SK-N-SH (cell line): Measurements from ENCODE around the gene EAPP. TPM values are rescaled to one million over a fixed set of nuclear protein-coding genes. Genes with fewer than 3 reads are reported as not detected.
A peak's percentile ranks its signal among the peaks of the same experiment; 100 is the strongest.

Experiments used
- CTCF ChIA-PET: fragments of 300-600, 350-600 bp; formaldehyde crosslinking; extraction: SDS; loops from one replicate; lab custom pipeline; 2021; lab: Yijun Ruan, JAX
- POLR2A ChIA-PET: fragments of 350-600 bp; sonication (Branson Sonifier 250); formaldehyde crosslinking; extraction: SDS; loops from one replicate; lab custom pipeline; 2020; ENCODE audit warnings: antibody characterized with exemption, inconsistent platforms; lab: Yijun Ruan, JAX
- DNase-seq: peaks from one replicate; pipeline ENCODE4 v3.0.0; 2012
- H2AFZ ChIP-seq: fragments of 200-600 bp; sonication (generic); 2 replicates; pipeline ENCODE4 v1.8.1; 2016; ENCODE audit warnings: antibody characterized with exemption, mild to moderate bottlenecking, low read depth
- H3F3A ChIP-seq: fragments of 200-600 bp; sonication (generic); replicated peaks from 2 replicates; pipeline ENCODE3; 2016; ENCODE audit warnings: antibody characterized with exemption, mild to moderate bottlenecking; ENCODE audit not compliant: insufficient read depth
- H3K27ac ChIP-seq, 2 experiments: fragments of 200-500 bp in 1 of 2; fragments of 200-600 bp in 1 of 2; sonication (Bioruptor generic) in 1 of 2; sonication (generic), shearing (Covaris generic) in 1 of 2; 2 replicates each; pipeline versions ENCODE4 v1.5.1 to v1.6.1; 2014 to 2016; ENCODE audit warnings: low read depth in 2 of 2, inconsistent platforms in 1 of 2, low read length in 1 of 2, mild to moderate bottlenecking in 1 of 2, mixed read lengths in 1 of 2
- H3K27me3 ChIP-seq: fragments of 200-600 bp; sonication (generic), shearing (Covaris generic); 2 replicates; pipeline ENCODE4 v1.6.1; 2016; ENCODE audit warnings: mixed run types; ENCODE audit not compliant: insufficient read depth
- H3K36me3 ChIP-seq, 2 experiments: fragments of 200-500 bp in 1 of 2; fragments of 200-600 bp in 1 of 2; sonication (Bioruptor generic) in 1 of 2; sonication (generic) in 1 of 2; replicated peaks in 1 of 2; 2 replicates each; pipeline versions ENCODE3 to v1.5.1; 2014 to 2016; ENCODE audit warnings: low read length in 1 of 2, mild to moderate bottlenecking in 1 of 2; ENCODE audit not compliant: insufficient read depth in 2 of 2, control insufficient read depth in 1 of 2
- H3K4me1 ChIP-seq, 2 experiments: fragments of 200-500 bp in 1 of 2; fragments of 200-600 bp in 1 of 2; sonication (Bioruptor generic) in 1 of 2; sonication (generic), shearing (Covaris generic) in 1 of 2; 2 replicates each; pipeline versions ENCODE4 v1.5.1 to v1.6.1; 2014 to 2016; ENCODE audit warnings: low read depth in 1 of 2, low read length in 1 of 2, mixed run types in 1 of 2; ENCODE audit not compliant: insufficient read depth in 2 of 2, control insufficient read depth in 1 of 2
- H3K4me2 ChIP-seq: fragments of 200-600 bp; sonication (generic), shearing (Covaris generic); 2 replicates; pipeline ENCODE4 v1.6.1; 2017; ENCODE audit warnings: mixed run types
- H3K4me3 ChIP-seq, 2 experiments: fragments of 200-500 bp in 1 of 2; fragments of 200-600 bp in 1 of 2; sonication (Bioruptor generic) in 1 of 2; sonication (generic), shearing (Covaris generic) in 1 of 2; 2 replicates each; pipeline versions ENCODE4 v1.5.1 to v1.8.1; 2014 to 2016; ENCODE audit warnings: low read depth in 2 of 2, inconsistent platforms in 1 of 2, low read length in 1 of 2, mild to moderate bottlenecking in 1 of 2, mixed read lengths in 1 of 2, moderate library complexity in 1 of 2
- H3K79me2 ChIP-seq: fragments of 200-600 bp; sonication (generic); 2 replicates; pipeline ENCODE4 v1.8.1; 2017; ENCODE audit warnings: mild to moderate bottlenecking; ENCODE audit not compliant: insufficient read depth
- H3K9ac ChIP-seq: fragments of 200-600 bp; sonication (generic); 2 replicates; pipeline ENCODE4 v1.6.1; 2017; ENCODE audit warnings: mixed run types
- H3K9me2 ChIP-seq: fragments of 200-600 bp; sonication (generic); 2 replicates; pipeline ENCODE4 v1.6.1; 2017; ENCODE audit warnings: mixed run types
- H3K9me3 ChIP-seq: fragments of 200-600 bp; sonication (generic); 2 replicates; pipeline ENCODE4 v1.6.1; 2017; ENCODE audit warnings: mixed run types, mild to moderate bottlenecking, moderate library complexity
- H4K20me1 ChIP-seq: fragments of 200-600 bp; sonication (generic); 2 replicates; pipeline ENCODE4 v1.6.1; 2017; ENCODE audit warnings: mild to moderate bottlenecking, mixed run types; ENCODE audit not compliant: insufficient read depth
- CHD2 ChIP-seq: fragments of 150-350 bp; IDR thresholded peaks from 2 replicates; pipeline ENCODE4 v1.6.1; 2018; ENCODE audit warnings: low read length; ENCODE audit not compliant: partially characterized antibody
- CTCF ChIP-seq: fragments of 200-600 bp; sonication (generic); IDR thresholded peaks from 2 replicates; pipeline ENCODE4 v1.6.1; 2017; ENCODE audit warnings: antibody characterized with exemption, mild to moderate bottlenecking, moderate library complexity
- ELF1 ChIP-seq: IDR thresholded peaks from 2 replicates; pipeline ENCODE4 v1.4.0; 2012
- FOSL2 ChIP-seq: IDR thresholded peaks from 2 replicates; pipeline ENCODE4 v1.4.0; 2012; ENCODE audit warnings: low read depth, mild to moderate bottlenecking, moderate library complexity, borderline replicate concordance
- GABPA ChIP-seq: IDR thresholded peaks from 2 replicates; pipeline ENCODE4 v1.4.0; 2012; ENCODE audit warnings: low read depth, mild to moderate bottlenecking
- GATA2 ChIP-seq: sonication (generic); formaldehyde crosslinking; IDR thresholded peaks from 2 replicates; pipeline ENCODE4 v1.5.0; 2020; ENCODE audit warnings: mild to moderate bottlenecking, missing genetic modification reagents
- JUND ChIP-seq: IDR thresholded peaks from 2 replicates; pipeline ENCODE4 v1.4.0; 2012
- MXI1 ChIP-seq: IDR thresholded peaks from 2 replicates; pipeline ENCODE4 v1.6.1; 2012; ENCODE audit warnings: mild to moderate bottlenecking, low read depth, low read length, improper control_type of control experiment
- RAD21 ChIP-seq: IDR thresholded peaks from 2 replicates; pipeline ENCODE4 v1.6.1; 2012; ENCODE audit warnings: mild to moderate bottlenecking, low read length
- SMC3 ChIP-seq: IDR thresholded peaks from 2 replicates; pipeline ENCODE4 v1.6.1; 2012; ENCODE audit warnings: low read depth, low read length, improper control_type of control experiment
- TAF1 ChIP-seq: IDR thresholded peaks from 2 replicates; pipeline ENCODE4 v1.6.1; 2012; ENCODE audit warnings: low read depth, mild to moderate bottlenecking, low read length, moderate library complexity, borderline replicate concordance
- TCF12 ChIP-seq: IDR thresholded peaks from 2 replicates; pipeline ENCODE4 v1.4.0; 2012
- TEAD4 ChIP-seq: IDR thresholded peaks from 2 replicates; pipeline ENCODE4 v1.4.0; 2012; ENCODE audit warnings: mild to moderate bottlenecking, borderline replicate concordance; ENCODE audit not compliant: insufficient read depth
- YY1 ChIP-seq: IDR thresholded peaks from 2 replicates; pipeline ENCODE4 v1.4.0; 2012; ENCODE audit warnings: low read depth, mild to moderate bottlenecking
- ZBTB33 ChIP-seq: IDR thresholded peaks from 2 replicates; pipeline ENCODE4 v1.4.0; 2012; ENCODE audit warnings: low read depth, borderline replicate concordance
- WGBS: methylation state at CpG from one replicate; pipeline ENCODE4 v1.1.6; 2017; ENCODE audit warnings: low lambda C conversion rate; 5-methylcytosine and 5-hydroxymethylcytosine counted together
- polyA plus RNA-seq, 3 experiments: library from polyadenylated mRNA; depleted of rRNA; stranded (reverse); fragments of >200 nt; gene quantifications; 2 replicates each; pipeline ENCODE4 v1.2.3, GENCODE V29; 2012
- TF ChIP-seq, protein P1 (sequence below): IDR thresholded peaks from 2 replicates; pipeline ENCODE4; 2012

Gene EAPP
- polyA plus RNA-seq, 1 of the 3 experiments (the other 2 are of a cell fraction): 30.0 TPM

- no peak overlapping the region for H3K9ac ChIP-seq
- H3K9me3 ChIP-seq: no peaks in the 10 kb centered on the region
- 0 out of 2 replicates have a peak, but pooled peaks have one; percentile 39 for TF ChIP-seq JUND
- peak; percentile 60; the same call in 1 of the 2 replicates for TF ChIP-seq FOSL2
- TF ChIP-seq MXI1: no peak
- peaks cover 0 to 28% of the 10 kb centered on the region in 2 experiments; a peak in 2 of 4 replicates for H3K4me1 ChIP-seq
- 0 out of 2 replicates have a peak overlapping the region, but pooled peaks have one; percentile 59 for H2AFZ ChIP-seq
- ChIA-PET CTCF (interaction anchor here (2.3 kb wide), 1 partner anchor 170 kb away, joined by 10 read pairs; no protein-coding TSS in a partner anchor), POLR2A (no interaction called here)
- no peaks in the 10 kb centered on the region for H3K9me2 ChIP-seq
- H3K27me3 ChIP-seq: no peaks in the 10 kb centered on the region
- H3K4me2 ChIP-seq: peak overlapping the region; percentile 12
- peaks cover 24% of the 10 kb centered on the region for H3F3A ChIP-seq
- no peak for DNase-seq
- H3K27ac ChIP-seq: peak overlapping the region in 1 of 2 experiments; percentile 59; a peak in 2 of 4 replicates
- WGBS: 60% methylated on average over 2 of the region's 2 CpGs
- H3K4me3 ChIP-seq: no peak overlapping the region
- H3K36me3 ChIP-seq: no peaks in the 10 kb centered on the region
- H4K20me1 ChIP-seq: no peaks in the 10 kb centered on the region
- H3K79me2 ChIP-seq: no peaks in the 10 kb centered on the region
Measured at GRCh38 chr14:34502001-34502400, 37.5 kb downstream of the EAPP start.

DNA sequence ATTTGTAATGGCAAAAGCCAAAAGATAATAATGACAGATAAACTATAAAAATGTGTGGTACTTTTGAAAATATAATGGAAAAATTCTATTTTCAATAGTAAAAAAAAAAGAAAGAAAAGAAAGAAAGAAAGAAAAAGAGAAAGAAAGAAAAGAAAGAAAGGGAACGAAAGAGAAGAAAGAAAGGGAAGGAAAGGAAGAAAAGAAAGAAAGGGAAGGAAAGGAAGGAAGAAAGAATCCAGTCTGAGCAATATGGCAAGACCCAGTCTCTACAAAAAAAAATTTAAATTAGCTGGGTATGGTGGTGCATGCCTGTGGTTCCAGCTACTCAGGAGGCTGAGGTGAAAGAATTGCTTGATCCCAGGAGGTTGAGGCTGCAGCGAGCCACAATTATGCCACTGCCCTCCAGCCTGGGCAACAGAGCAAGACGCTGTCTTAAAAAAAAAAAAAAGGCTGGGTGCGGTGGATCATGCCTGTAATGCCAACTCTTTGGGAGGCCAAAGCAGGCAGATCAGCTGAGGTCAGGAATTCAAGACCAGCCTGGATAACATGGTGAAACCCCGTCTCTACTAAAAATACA, 38.4 kb downstream of the EAPP start:
- Histone ChIP-seq H3K36me3 (no peaks in the 10 kb centered on the region), H3K4me1 (peaks cover 0 to 28% of the 10 kb centered on the region in 2 experiments; a peak in 2 of 4 replicates), H3K9me2 (no peaks in the 10 kb centered on the region), H3K79me2 (no peaks in the 10 kb centered on the region), H2AFZ (no peak overlapping the region), H3K27me3 (no peaks in the 10 kb centered on the region), H3K9me3 (no peaks in the 10 kb centered on the region), H3K4me3 (no peak overlapping the region), H3F3A (peaks cover 25% of the 10 kb centered on the region), H3K27ac (peak overlapping the region in 1 of 2 experiments; percentile 59; a peak in 1 of 4 replicates), H4K20me1 (no peaks in the 10 kb centered on the region), H3K4me2 (no peak overlapping the region), H3K9ac (no peak overlapping the region)
- WGBS: 96% methylated on average over 5 of the region's 5 CpGs
- ChIA-PET POLR2A (no interaction called here), CTCF (interaction anchor here (2.3 kb wide), 1 partner anchor 169 kb away, joined by 10 read pairs; no protein-coding TSS in a partner anchor)
- DNase-seq: no peak
- TF ChIP-seq TAF1 (no peak), TEAD4 (no peak), YY1 (no peak), CHD2 (no peak)

DNA sequence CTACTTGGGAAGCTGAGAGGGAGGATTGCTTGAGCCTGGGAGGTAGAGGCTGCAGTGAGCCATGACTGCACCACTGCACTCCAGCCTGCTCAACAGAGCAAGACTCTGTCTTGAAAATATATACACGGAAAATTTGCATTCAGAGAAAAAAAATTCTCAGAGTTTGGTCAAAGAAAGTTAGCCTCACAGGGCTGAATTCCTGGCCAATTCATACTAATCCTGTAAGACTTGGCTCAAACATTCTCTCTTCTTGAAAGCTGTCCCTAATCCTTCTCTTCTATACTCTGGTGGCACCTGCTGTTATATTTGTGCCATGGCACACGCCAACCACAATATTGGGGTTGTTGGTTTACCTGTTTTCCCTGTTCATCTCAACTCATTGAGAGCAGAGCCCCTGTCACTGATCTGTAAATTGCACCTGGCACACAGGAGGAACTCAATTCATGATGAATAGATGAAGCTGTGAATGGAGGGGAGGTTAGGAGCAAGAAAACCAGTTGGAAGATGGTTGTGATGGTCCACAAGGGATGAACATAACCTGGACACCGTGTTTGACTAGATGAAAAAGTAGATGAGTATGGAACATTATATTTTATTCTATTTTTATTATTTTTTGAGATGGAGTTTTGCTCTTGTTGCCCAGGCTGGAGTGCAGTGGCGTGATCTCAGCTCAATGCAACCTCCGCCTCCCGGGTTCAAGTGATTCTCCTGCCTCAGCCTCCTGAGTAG, 40.7 kb downstream of the EAPP start:
- H3K79me2 ChIP-seq: no peaks in the 10 kb centered on the region
- H4K20me1 ChIP-seq: no peaks in the 10 kb centered on the region
- H3K4me3 ChIP-seq: no peak overlapping the region
- H3K27me3 ChIP-seq: no peaks in the 10 kb centered on the region
- 94% methylated on average over 6 of the region's 6 CpGs for WGBS
- H3K4me1 ChIP-seq: peaks cover 0 to 28% of the 10 kb centered on the region in 2 experiments; a peak in 2 of 4 replicates
- H3K9me3 ChIP-seq: no peaks in the 10 kb centered on the region
- peaks cover 25% of the 10 kb centered on the region for H3F3A ChIP-seq
- H2AFZ ChIP-seq: no peak overlapping the region
- DNase-seq: peak; percentile 45
- H3K9me2 ChIP-seq: no peaks in the 10 kb centered on the region
- no peak overlapping the region for H3K9ac ChIP-seq
- H3K4me2 ChIP-seq: no peak overlapping the region
- no peak overlapping the region for H3K27ac ChIP-seq
- ChIA-PET CTCF (interaction anchor here (0.5 to 6.3 kb wide), 15 partner anchors 10 to 251 kb away, joined by 3 to 70 read pairs (median 5); no protein-coding TSS in a partner anchor), POLR2A (no interaction called here)
- no peaks in the 10 kb centered on the region for H3K36me3 ChIP-seq
- TF ChIP-seq GABPA (no peak), ELF1 (no peak), CTCF (peak; percentile 58), RAD21 (peak; percentile 83), TAF1 (no peak), JUND (no peak), GATA2 (CRISPR knock-in tag) (no peak), ZBTB33 (no peak), TCF12 (no peak), SMC3 (peak; percentile 63)
- TF ChIP-seq, protein P1, sequence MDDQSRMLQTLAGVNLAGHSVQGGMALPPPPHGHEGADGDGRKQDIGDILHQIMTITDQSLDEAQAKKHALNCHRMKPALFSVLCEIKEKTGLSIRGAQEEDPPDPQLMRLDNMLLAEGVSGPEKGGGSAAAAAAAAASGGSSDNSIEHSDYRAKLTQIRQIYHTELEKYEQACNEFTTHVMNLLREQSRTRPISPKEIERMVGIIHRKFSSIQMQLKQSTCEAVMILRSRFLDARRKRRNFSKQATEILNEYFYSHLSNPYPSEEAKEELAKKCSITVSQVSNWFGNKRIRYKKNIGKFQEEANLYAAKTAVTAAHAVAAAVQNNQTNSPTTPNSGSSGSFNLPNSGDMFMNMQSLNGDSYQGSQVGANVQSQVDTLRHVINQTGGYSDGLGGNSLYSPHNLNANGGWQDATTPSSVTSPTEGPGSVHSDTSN: no peak
